Measurements from ENCODE around the gene CDH5. TPM values are rescaled to one million over a fixed set of nuclear protein-coding genes. Genes with fewer than 3 reads are reported as not detected.
A peak's percentile ranks its signal among the peaks of the same experiment; 100 is the strongest.

Gene CDH5
- total and polyA plus RNA-seq, 2 of the 13 experiments (the other 11 are each of a cell fraction or from before 2014, with no cell fraction given) = 0.71 to 1.1 TPM

GRCh38 chr16:66326991-66327513 lies 39.4 kb upstream of the CDH5 start (continued):
- TF ChIP-seq, protein P1, sequence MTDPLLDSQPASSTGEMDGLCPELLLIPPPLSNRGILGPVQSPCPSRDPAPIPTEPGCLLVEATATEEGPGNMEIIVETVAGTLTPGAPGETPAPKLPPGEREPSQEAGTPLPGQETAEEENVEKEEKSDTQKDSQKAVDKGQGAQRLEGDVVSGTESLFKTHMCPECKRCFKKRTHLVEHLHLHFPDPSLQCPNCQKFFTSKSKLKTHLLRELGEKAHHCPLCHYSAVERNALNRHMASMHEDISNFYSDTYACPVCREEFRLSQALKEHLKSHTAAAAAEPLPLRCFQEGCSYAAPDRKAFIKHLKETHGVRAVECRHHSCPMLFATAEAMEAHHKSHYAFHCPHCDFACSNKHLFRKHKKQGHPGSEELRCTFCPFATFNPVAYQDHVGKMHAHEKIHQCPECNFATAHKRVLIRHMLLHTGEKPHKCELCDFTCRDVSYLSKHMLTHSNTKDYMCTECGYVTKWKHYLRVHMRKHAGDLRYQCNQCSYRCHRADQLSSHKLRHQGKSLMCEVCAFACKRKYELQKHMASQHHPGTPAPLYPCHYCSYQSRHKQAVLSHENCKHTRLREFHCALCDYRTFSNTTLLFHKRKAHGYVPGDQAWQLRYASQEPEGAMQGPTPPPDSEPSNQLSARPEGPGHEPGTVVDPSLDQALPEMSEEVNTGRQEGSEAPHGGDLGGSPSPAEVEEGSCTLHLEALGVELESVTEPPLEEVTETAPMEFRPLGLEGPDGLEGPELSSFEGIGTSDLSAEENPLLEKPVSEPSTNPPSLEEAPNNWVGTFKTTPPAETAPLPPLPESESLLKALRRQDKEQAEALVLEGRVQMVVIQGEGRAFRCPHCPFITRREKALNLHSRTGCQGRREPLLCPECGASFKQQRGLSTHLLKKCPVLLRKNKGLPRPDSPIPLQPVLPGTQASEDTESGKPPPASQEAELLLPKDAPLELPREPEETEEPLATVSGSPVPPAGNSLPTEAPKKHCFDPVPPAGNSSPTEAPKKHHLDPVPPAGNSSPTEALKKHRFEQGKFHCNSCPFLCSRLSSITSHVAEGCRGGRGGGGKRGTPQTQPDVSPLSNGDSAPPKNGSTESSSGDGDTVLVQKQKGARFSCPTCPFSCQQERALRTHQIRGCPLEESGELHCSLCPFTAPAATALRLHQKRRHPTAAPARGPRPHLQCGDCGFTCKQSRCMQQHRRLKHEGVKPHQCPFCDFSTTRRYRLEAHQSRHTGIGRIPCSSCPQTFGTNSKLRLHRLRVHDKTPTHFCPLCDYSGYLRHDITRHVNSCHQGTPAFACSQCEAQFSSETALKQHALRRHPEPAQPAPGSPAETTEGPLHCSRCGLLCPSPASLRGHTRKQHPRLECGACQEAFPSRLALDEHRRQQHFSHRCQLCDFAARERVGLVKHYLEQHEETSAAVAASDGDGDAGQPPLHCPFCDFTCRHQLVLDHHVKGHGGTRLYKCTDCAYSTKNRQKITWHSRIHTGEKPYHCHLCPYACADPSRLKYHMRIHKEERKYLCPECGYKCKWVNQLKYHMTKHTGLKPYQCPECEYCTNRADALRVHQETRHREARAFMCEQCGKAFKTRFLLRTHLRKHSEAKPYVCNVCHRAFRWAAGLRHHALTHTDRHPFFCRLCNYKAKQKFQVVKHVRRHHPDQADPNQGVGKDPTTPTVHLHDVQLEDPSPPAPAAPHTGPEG (CRISPR knock-in tag; IDR thresholded peaks at IDR 0.05) = 0 out of 2 replicates have a peak, but pooled peaks have one; percentile 35
- TF ChIP-seq ASH2L (IDR thresholded peaks at IDR 0.05; ENCODE audit: insufficient read length, low read depth, low read length) (no peak), SOX6 (IDR thresholded peaks at IDR 0.05) (no peak), SOX6 (CRISPR knock-in tag; IDR thresholded peaks at IDR 0.05) (peak; percentile 97), ZHX2 (IDR thresholded peaks at IDR 0.05; ENCODE audit: low read depth) (no peak), ZHX2 (CRISPR knock-in tag; IDR thresholded peaks at IDR 0.05; ENCODE audit: borderline replicate concordance) (no peak), TBX2 (CRISPR knock-in tag; IDR thresholded peaks at IDR 0.05; ENCODE audit: borderline replicate concordance) (peak; percentile 70; the same call in 1 of the 2 replicates), REPIN1 (CRISPR knock-in tag; IDR thresholded peaks at IDR 0.05; ENCODE audit: borderline replicate concordance, low read depth) (peak; percentile 60; the same call in 1 of the 2 replicates), PHF21A (CRISPR knock-in tag; IDR thresholded peaks at IDR 0.05) (peak; percentile 86), ZNF605 (CRISPR knock-in tag; IDR thresholded peaks at IDR 0.05) (peak; percentile 87), NFKB2 (CRISPR knock-in tag; IDR thresholded peaks at IDR 0.05; ENCODE audit: borderline replicate concordance) (no peak)
- TF ChIP-seq, protein P2, sequence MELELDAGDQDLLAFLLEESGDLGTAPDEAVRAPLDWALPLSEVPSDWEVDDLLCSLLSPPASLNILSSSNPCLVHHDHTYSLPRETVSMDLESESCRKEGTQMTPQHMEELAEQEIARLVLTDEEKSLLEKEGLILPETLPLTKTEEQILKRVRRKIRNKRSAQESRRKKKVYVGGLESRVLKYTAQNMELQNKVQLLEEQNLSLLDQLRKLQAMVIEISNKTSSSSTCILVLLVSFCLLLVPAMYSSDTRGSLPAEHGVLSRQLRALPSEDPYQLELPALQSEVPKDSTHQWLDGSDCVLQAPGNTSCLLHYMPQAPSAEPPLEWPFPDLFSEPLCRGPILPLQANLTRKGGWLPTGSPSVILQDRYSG (CRISPR knock-in tag; IDR thresholded peaks at IDR 0.05) = no peak
- TF ChIP-seq, protein P3, sequence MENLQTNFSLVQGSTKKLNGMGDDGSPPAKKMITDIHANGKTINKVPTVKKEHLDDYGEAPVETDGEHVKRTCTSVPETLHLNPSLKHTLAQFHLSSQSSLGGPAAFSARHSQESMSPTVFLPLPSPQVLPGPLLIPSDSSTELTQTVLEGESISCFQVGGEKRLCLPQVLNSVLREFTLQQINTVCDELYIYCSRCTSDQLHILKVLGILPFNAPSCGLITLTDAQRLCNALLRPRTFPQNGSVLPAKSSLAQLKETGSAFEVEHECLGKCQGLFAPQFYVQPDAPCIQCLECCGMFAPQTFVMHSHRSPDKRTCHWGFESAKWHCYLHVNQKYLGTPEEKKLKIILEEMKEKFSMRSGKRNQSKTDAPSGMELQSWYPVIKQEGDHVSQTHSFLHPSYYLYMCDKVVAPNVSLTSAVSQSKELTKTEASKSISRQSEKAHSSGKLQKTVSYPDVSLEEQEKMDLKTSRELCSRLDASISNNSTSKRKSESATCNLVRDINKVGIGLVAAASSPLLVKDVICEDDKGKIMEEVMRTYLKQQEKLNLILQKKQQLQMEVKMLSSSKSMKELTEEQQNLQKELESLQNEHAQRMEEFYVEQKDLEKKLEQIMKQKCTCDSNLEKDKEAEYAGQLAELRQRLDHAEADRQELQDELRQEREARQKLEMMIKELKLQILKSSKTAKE (CRISPR knock-in tag; IDR thresholded peaks at IDR 0.05; ENCODE audit: borderline replicate concordance) = peak; percentile 62

All from HepG2 (cell line).